ENCODE data around the gene MEGF6.
A peak's percentile ranks its signal among the peaks of the same experiment; 100 is the strongest.

- no peak for TF ChIP-seq NRF1 (IDR thresholded peaks at IDR 0.05; ENCODE audit: low read depth, low read length)
- peak in 2 of 3 experiments; percentile 11 to 17; a peak in 2 of 4 replicates for TF ChIP-seq CTCF (IDR thresholded peaks at IDR 0.05; ENCODE audit: control extremely low read depth in 1 of 3, insufficient read depth in 1 of 3, low read depth in 1 of 3, low read length in 3 of 3)
- no peak for TF ChIP-seq TAF1 (IDR thresholded peaks at IDR 0.05; ENCODE audit: low read depth, low read length)
- no peak for TF ChIP-seq HDAC2 (IDR thresholded peaks at IDR 0.05; ENCODE audit: borderline replicate concordance in 1 of 2, low read depth in 2 of 2, low read length in 2 of 2)
- TF ChIP-seq POLR2A (IDR thresholded peaks at IDR 0.05; ENCODE audit: control extremely low read depth in 1 of 2, low read depth in 2 of 2, low read length in 2 of 2), result no peak
- no peak for TF ChIP-seq JUND (IDR thresholded peaks at IDR 0.05; ENCODE audit: low read length)
- no peak for TF ChIP-seq POLR2AphosphoS5 (IDR thresholded peaks at IDR 0.05; ENCODE audit: low read depth, low read length)
- no peak for TF ChIP-seq SP1 (IDR thresholded peaks at IDR 0.05; ENCODE audit: low read depth, low read length)
- TF ChIP-seq RNF2 (IDR thresholded peaks at IDR 0.05; ENCODE audit: borderline replicate concordance, low read depth, low read length, missing control alignments, poor library complexity, severe bottlenecking), result no peak
- TF ChIP-seq HDAC6 (IDR thresholded peaks at IDR 0.05; ENCODE audit: low read depth, low read length), result no peak
- TF ChIP-seq USF2 (IDR thresholded peaks at IDR 0.05; ENCODE audit: low read length), result no peak
- TF ChIP-seq SUZ12 (IDR thresholded peaks at IDR 0.05; ENCODE audit: low read length), result no peak
Measured at GRCh38 chr1:3610527-3611169, 660 bp downstream of the MEGF6 start.

Data from H1 (cell line).